OCI-LY3 (cell line): ENCODE measurements around the gene HSCB.

Experiments
- H2AFZ ChIP-seq: fragments of 200-600, 300-600 bp; shearing (Covaris generic); 2 replicates; pipeline ENCODE4 v1.6.0; 2014; ENCODE audit warnings: antibody characterized with exemption, low read depth, low read length
- H3K27ac ChIP-seq: fragments of 200-600, 300-600 bp; sonication (generic); 2 replicates; pipeline ENCODE4 v1.5.1; 2014; ENCODE audit warnings: mild to moderate bottlenecking, low read length, moderate library complexity, mixed read lengths
- H3K27me3 ChIP-seq: fragments of 200-600, 300-600 bp; sonication (generic); 2 replicates; pipeline ENCODE4 v1.6.1; 2014; ENCODE audit warnings: low read depth, low read length, mixed read lengths
- H3K36me3 ChIP-seq: fragments of 200-600, 300-600 bp; sonication (generic); replicated peaks from 2 replicates; pipeline ENCODE3; 2014; ENCODE audit warnings: low read depth, low read length, mixed read lengths
- H3K4me1 ChIP-seq: fragments of 300-600, 200-600 bp; sonication (generic); 2 replicates; pipeline ENCODE4 v1.6.1; 2014; ENCODE audit warnings: low read length, mixed read lengths
- H3K4me2 ChIP-seq: fragments of 200-600, 300-600 bp; sonication (generic); 2 replicates; pipeline ENCODE4 v1.6.1; 2014; ENCODE audit warnings: low read length, mixed read lengths
- H3K4me3 ChIP-seq: fragments of 300-600, 200-600 bp; sonication (generic); 2 replicates; pipeline ENCODE4 v1.5.1; 2014; ENCODE audit warnings: antibody characterized with exemption, mild to moderate bottlenecking, low read length, moderate library complexity
- H3K79me2 ChIP-seq: fragments of 300-600, 200-600 bp; shearing (Covaris generic); 2 replicates; pipeline ENCODE4 v1.6.1; 2014; ENCODE audit warnings: mild to moderate bottlenecking, low read length, mixed read lengths
- H3K9ac ChIP-seq: fragments of 300-600, 200-600 bp; shearing (Covaris generic); 2 replicates; pipeline ENCODE4 v1.6.0; 2014; ENCODE audit warnings: mild to moderate bottlenecking, low read length, moderate library complexity
- H3K9me3 ChIP-seq: fragments of 200-600, 300-600 bp; shearing (Covaris generic); 2 replicates; pipeline ENCODE4 v1.6.1; 2014; ENCODE audit warnings: low read length, mixed read lengths; ENCODE audit not compliant: insufficient read depth
- H4K20me1 ChIP-seq: fragments of 200-600, 300-600 bp; sonication (generic); 2 replicates; pipeline ENCODE4 v1.6.1; 2016; ENCODE audit warnings: low read length, mixed read lengths; ENCODE audit not compliant: insufficient read depth
- EZH2phosphoT487 ChIP-seq: fragments of 200-600 bp; shearing (Covaris generic); IDR thresholded peaks from 2 replicates; pipeline ENCODE4 v1.6.1; 2018; ENCODE audit warnings: antibody characterized with exemption, mixed run types, low read depth
- TF ChIP-seq, protein P1 (sequence below): fragments of 200-600, 300-600 bp; sonication (generic); IDR thresholded peaks from 2 replicates; pipeline ENCODE4 v1.5.1; 2014; ENCODE audit warnings: antibody characterized with exemption, low read length, low read depth

The HSCB gene

DNA sequence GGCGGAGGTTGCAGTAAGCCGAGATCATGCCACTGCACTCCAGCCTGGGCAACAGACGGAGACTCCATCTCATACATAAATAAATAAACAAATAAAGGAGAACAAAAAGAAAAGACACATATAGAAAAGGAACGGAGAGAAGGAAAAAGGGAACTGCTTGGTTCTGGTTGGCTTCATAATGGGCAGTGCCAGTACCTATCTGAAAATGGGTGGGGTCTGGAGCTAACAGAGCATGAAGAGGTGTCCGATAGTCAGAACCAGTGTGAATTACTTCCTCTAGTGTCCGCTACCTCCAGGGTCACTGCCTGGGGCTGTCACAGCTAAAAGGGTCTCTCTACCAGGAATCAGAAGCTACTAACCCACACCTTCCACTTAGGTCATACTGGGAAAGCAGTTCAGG, 35.0 kb upstream of the HSCB start:
- no peak for TF ChIP-seq EZH2phosphoT487
- TF ChIP-seq, protein P1, sequence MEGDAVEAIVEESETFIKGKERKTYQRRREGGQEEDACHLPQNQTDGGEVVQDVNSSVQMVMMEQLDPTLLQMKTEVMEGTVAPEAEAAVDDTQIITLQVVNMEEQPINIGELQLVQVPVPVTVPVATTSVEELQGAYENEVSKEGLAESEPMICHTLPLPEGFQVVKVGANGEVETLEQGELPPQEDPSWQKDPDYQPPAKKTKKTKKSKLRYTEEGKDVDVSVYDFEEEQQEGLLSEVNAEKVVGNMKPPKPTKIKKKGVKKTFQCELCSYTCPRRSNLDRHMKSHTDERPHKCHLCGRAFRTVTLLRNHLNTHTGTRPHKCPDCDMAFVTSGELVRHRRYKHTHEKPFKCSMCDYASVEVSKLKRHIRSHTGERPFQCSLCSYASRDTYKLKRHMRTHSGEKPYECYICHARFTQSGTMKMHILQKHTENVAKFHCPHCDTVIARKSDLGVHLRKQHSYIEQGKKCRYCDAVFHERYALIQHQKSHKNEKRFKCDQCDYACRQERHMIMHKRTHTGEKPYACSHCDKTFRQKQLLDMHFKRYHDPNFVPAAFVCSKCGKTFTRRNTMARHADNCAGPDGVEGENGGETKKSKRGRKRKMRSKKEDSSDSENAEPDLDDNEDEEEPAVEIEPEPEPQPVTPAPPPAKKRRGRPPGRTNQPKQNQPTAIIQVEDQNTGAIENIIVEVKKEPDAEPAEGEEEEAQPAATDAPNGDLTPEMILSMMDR = no peak
- H3K9ac ChIP-seq = no peak overlapping the region
- H3K4me2 ChIP-seq = peak overlapping the region; percentile 56
- H3K36me3 ChIP-seq = peaks cover 45% of the 10 kb centered on the region
- H3K27me3 ChIP-seq = no peaks in the 10 kb centered on the region
- no peak overlapping the region for H2AFZ ChIP-seq
- H3K4me1 ChIP-seq = peaks cover 33% of the 10 kb centered on the region
- peak overlapping the region; percentile 11; the same call in 1 of the 2 replicates for H3K27ac ChIP-seq
- H3K79me2 ChIP-seq = no peaks in the 10 kb centered on the region
- no peaks in the 10 kb centered on the region for H4K20me1 ChIP-seq
- H3K9me3 ChIP-seq = no peaks in the 10 kb centered on the region
- H3K4me3 ChIP-seq = peak overlapping the region; percentile 33

DNA sequence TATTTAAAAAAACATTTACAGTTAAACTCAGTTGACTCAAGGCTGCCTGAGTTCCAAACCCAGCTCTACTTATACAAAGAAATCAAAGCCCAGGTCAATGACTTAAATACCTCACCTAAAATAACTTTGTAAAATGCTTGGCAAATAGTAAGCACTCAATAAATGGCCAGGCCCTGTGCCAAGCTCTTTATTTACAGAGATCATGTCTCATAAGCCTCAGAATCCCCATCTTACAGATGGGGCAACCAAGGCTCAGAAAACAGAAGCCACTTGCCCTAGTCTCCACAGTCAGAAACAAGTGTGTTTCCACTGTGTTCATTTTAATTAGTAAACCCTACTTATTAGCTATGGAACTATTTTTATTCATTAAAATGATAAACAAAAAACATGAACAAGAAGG, 31.7 kb upstream of the HSCB start:
- no peaks in the 10 kb centered on the region for H3K79me2 ChIP-seq
- H3K36me3 ChIP-seq = peaks cover 49% of the 10 kb centered on the region
- no peak overlapping the region for H3K4me2 ChIP-seq
- H3K27ac ChIP-seq = no peak overlapping the region
- no peak overlapping the region for H3K4me3 ChIP-seq
- no peaks in the 10 kb centered on the region for H3K27me3 ChIP-seq
- no peak for TF ChIP-seq EZH2phosphoT487
- TF ChIP-seq, protein P1 = no peak
- H3K4me1 ChIP-seq = peaks cover 21% of the 10 kb centered on the region
- no peak overlapping the region for H2AFZ ChIP-seq
- H3K9me3 ChIP-seq = no peaks in the 10 kb centered on the region
- H4K20me1 ChIP-seq = no peaks in the 10 kb centered on the region
- H3K9ac ChIP-seq = no peak overlapping the region

- no peak overlapping the region for H3K27ac ChIP-seq
Measured at GRCh38 chr22:28710576-28711191, 31.2 kb upstream of the HSCB start.

GRCh38 chr22:28711341-28711740, 30.5 kb upstream of the HSCB start:
- H3K9me3 ChIP-seq = no peaks in the 10 kb centered on the region
- TF ChIP-seq, protein P1 = no peak
- TF ChIP-seq EZH2phosphoT487 = no peak
- peaks cover 43% of the 10 kb centered on the region for H3K36me3 ChIP-seq
- no peaks in the 10 kb centered on the region for H3K27me3 ChIP-seq
- peaks cover 16% of the 10 kb centered on the region for H3K4me1 ChIP-seq
- no peak overlapping the region for H3K27ac ChIP-seq
- H3K9ac ChIP-seq = no peak overlapping the region
- H2AFZ ChIP-seq = no peak overlapping the region
- no peak overlapping the region for H3K4me3 ChIP-seq
- no peaks in the 10 kb centered on the region for H3K79me2 ChIP-seq
- no peak overlapping the region for H3K4me2 ChIP-seq
- no peaks in the 10 kb centered on the region for H4K20me1 ChIP-seq

More at GRCh38 chr22:28710576-28711191, 31.2 kb upstream of the HSCB start:
- no peak overlapping the region for H2AFZ ChIP-seq
- H3K9ac ChIP-seq = no peak overlapping the region
- TF ChIP-seq EZH2phosphoT487 = no peak
- TF ChIP-seq, protein P1 = no peak
- no peaks in the 10 kb centered on the region for H4K20me1 ChIP-seq
- peaks cover 49% of the 10 kb centered on the region for H3K36me3 ChIP-seq
- H3K4me3 ChIP-seq = no peak overlapping the region
- H3K4me2 ChIP-seq = no peak overlapping the region
- H3K27me3 ChIP-seq = no peaks in the 10 kb centered on the region
- H3K4me1 ChIP-seq = peaks cover 21% of the 10 kb centered on the region
- no peaks in the 10 kb centered on the region for H3K9me3 ChIP-seq
- H3K79me2 ChIP-seq = no peaks in the 10 kb centered on the region
